H9 (cell line): ENCODE measurements around the gene ING5. TPM values are rescaled to one million over a fixed set of nuclear protein-coding genes. Genes with fewer than 3 reads are reported as not detected.

Experiments used
- DNase-seq: peaks from one replicate; pipeline ENCODE4 v3.0.0-alpha.2; 2017
- H2AFZ ChIP-seq: one replicate; pipeline ENCODE4 v1.6.1; 2013; ENCODE audit warnings: mild to moderate bottlenecking, low read length, control low read depth, moderate library complexity
- H2AK5ac ChIP-seq: 2 replicates; pipeline ENCODE4 v1.6.1; 2013; ENCODE audit warnings: low read length, control low read depth, mixed read lengths; ENCODE audit not compliant: insufficient read length
- H2BK120ac ChIP-seq: one replicate; pipeline ENCODE4 v1.6.1; 2013; ENCODE audit warnings: low read depth, mild to moderate bottlenecking, low read length, control low read depth, inconsistent platforms; ENCODE audit not compliant: poor library complexity, severe bottlenecking
- H2BK12ac ChIP-seq: 2 replicates; pipeline ENCODE4 v1.6.1; 2013; ENCODE audit warnings: low read length, control low read depth, mixed read lengths, low read depth; ENCODE audit not compliant: insufficient read length
- H2BK15ac ChIP-seq: 2 replicates; pipeline ENCODE4 v1.6.1; 2013; ENCODE audit warnings: low read depth, low read length, control low read depth
- H2BK20ac ChIP-seq: one replicate; pipeline ENCODE4 v1.6.1; 2013; ENCODE audit warnings: low read depth, mild to moderate bottlenecking, low read length, control low read depth, inconsistent platforms; ENCODE audit not compliant: poor library complexity, severe bottlenecking
- H2BK5ac ChIP-seq: 2 replicates; pipeline ENCODE4 v1.6.1; 2013; ENCODE audit warnings: low read length, control low read depth, mixed read lengths; ENCODE audit not compliant: insufficient read length
- H3K14ac ChIP-seq: 2 replicates; pipeline ENCODE4 v1.6.1; 2013; ENCODE audit warnings: low read length, control low read depth; ENCODE audit not compliant: insufficient read depth
- H3K18ac ChIP-seq: 2 replicates; pipeline ENCODE4 v1.6.1; 2013; ENCODE audit warnings: low read depth, mild to moderate bottlenecking, mixed read lengths, low read length, control low read depth; ENCODE audit not compliant: insufficient read length
- H3K23ac ChIP-seq: 2 replicates; pipeline ENCODE4 v1.6.1; 2013; ENCODE audit warnings: low read length, control low read depth, mixed read lengths, low read depth; ENCODE audit not compliant: insufficient read length
- H3K23me2 ChIP-seq: 2 replicates; pipeline ENCODE4 v1.6.1; 2013; ENCODE audit warnings: low read depth, mild to moderate bottlenecking, mixed read lengths, low read length, control low read depth; ENCODE audit not compliant: insufficient read length, poor library complexity, severe bottlenecking
- H3K27ac ChIP-seq: 2 replicates; pipeline ENCODE4 v1.5.1; 2013; ENCODE audit warnings: low read length, control low read depth, mixed read lengths, low read depth; ENCODE audit not compliant: insufficient read length
- H3K27me3 ChIP-seq: 2 replicates; pipeline ENCODE4 v1.6.1; 2013; ENCODE audit warnings: low read length, control low read depth, inconsistent platforms; ENCODE audit not compliant: insufficient read depth
- H3K4ac ChIP-seq: 2 replicates; pipeline ENCODE4 v1.6.1; 2013; ENCODE audit warnings: low read depth, mild to moderate bottlenecking, control low read depth, inconsistent platforms, low read length, moderate library complexity
- H3K4me1 ChIP-seq: 2 replicates; pipeline ENCODE4 v1.6.1; 2013; ENCODE audit warnings: low read length, control low read depth, inconsistent platforms; ENCODE audit not compliant: insufficient read depth
- H3K4me2 ChIP-seq: 2 replicates; pipeline ENCODE4 v1.6.1; 2013; ENCODE audit warnings: low read length, control low read depth, mixed read lengths; ENCODE audit not compliant: insufficient read length, insufficient read depth
- H3K56ac ChIP-seq: 2 replicates; pipeline ENCODE4 v1.6.1; 2013; ENCODE audit warnings: low read depth, mild to moderate bottlenecking, mixed read lengths, low read length, control low read depth; ENCODE audit not compliant: insufficient read length
- H3K79me1 ChIP-seq: 2 replicates; pipeline ENCODE4 v1.6.1; 2013; ENCODE audit warnings: low read depth, mild to moderate bottlenecking, moderate library complexity, low read length, control low read depth, inconsistent platforms; ENCODE audit not compliant: insufficient read depth, poor library complexity, severe bottlenecking
- H3K79me2 ChIP-seq: 2 replicates; pipeline ENCODE4 v1.6.1; 2013; ENCODE audit warnings: low read length, control low read depth, inconsistent platforms; ENCODE audit not compliant: insufficient read depth
- H3K9ac ChIP-seq: 2 replicates; pipeline ENCODE4 v1.6.1; 2013; ENCODE audit warnings: low read length, control low read depth, mixed read lengths; ENCODE audit not compliant: insufficient read length; ENCODE audit errors: extremely low read depth
- H3K9me3 ChIP-seq: one replicate; pipeline ENCODE4 v1.6.1; 2013; ENCODE audit warnings: low read depth, low read length, inconsistent platforms; ENCODE audit not compliant: control insufficient read depth
- H3T11ph ChIP-seq: one replicate; pipeline ENCODE4 v1.6.1; 2013; ENCODE audit warnings: mild to moderate bottlenecking, low read length, control low read depth, inconsistent platforms
- H4K20me1 ChIP-seq: one replicate; pipeline ENCODE4 v1.6.1; 2013; ENCODE audit not compliant: control insufficient read depth, insufficient read length, insufficient read depth
- H4K5ac ChIP-seq: 2 replicates; pipeline ENCODE4 v1.6.1; 2013; ENCODE audit warnings: low read depth, mild to moderate bottlenecking, mixed read lengths, low read length, control low read depth; ENCODE audit not compliant: insufficient read length
- H4K8ac ChIP-seq: replicated peaks from 2 replicates; pipeline ENCODE4 v1.6.1; 2013; ENCODE audit warnings: low read length, control low read depth, mixed read lengths, low read depth; ENCODE audit not compliant: insufficient read length
- H4K91ac ChIP-seq: 2 replicates; pipeline ENCODE4 v1.6.1; 2013; ENCODE audit warnings: low read depth, mild to moderate bottlenecking, moderate library complexity, mixed read lengths, low read length, control low read depth; ENCODE audit not compliant: insufficient read length
- H3K27ac Mint-ChIP-seq, 3 experiments: 2 replicates in 2 of 3; 3 replicates in 1 of 3; pipeline ENCODE4 v1.8.0; 2020 to 2021; ENCODE audit warnings: mixed read lengths in 3 of 3, mild to moderate bottlenecking in 1 of 3, moderate library complexity in 1 of 3
- H3K27me3 Mint-ChIP-seq: 2 replicates; pipeline ENCODE4 v1.8.0; 2021; ENCODE audit warnings: low read depth, mild to moderate bottlenecking, moderate library complexity, mixed read lengths
- H3K36me3 Mint-ChIP-seq, 3 experiments: 2 replicates in 2 of 3; 3 replicates in 1 of 3; pipeline ENCODE4 v1.8.0; 2020 to 2021; ENCODE audit warnings: low read depth in 3 of 3, mixed read lengths in 3 of 3; ENCODE audit not compliant: insufficient read depth in 1 of 3
- H3K4me1 Mint-ChIP-seq, 2 experiments: 2 replicates each; pipeline ENCODE4 v1.8.0; 2020; ENCODE audit warnings: mixed read lengths in 2 of 2
- H3K4me3 Mint-ChIP-seq, 2 experiments: 2 replicates in 1 of 2; 3 replicates in 1 of 2; pipeline ENCODE4 v1.8.0; 2020 to 2021; ENCODE audit warnings: mild to moderate bottlenecking in 2 of 2, mixed read lengths in 2 of 2, moderate library complexity in 1 of 2
- H3K9me3 Mint-ChIP-seq, 2 experiments: 2 replicates in 1 of 2; 3 replicates in 1 of 2; pipeline ENCODE4 v1.8.0; 2020; ENCODE audit warnings: mild to moderate bottlenecking in 2 of 2, mixed read lengths in 2 of 2, moderate library complexity in 1 of 2
- whole genome bisulfite sequencing: extraction: QIAGEN DNeasy Blood & Tissue Kit; methylation state at CpG from one replicate; pipeline ENCODE4 v1.1.7; 2013; ENCODE audit warnings: missing lambda C conversion rate, low lambda C conversion rate, mixed read lengths; ENCODE audit not compliant: insufficient read length; ENCODE audit errors: extremely low coverage; 5-methylcytosine and 5-hydroxymethylcytosine counted together
- total RNA-seq: library from RNA; stranded (reverse); gene quantifications from 2 replicates; pipeline ENCODE4 v1.2.1, GENCODE V29; 2021
- TF ChIP-seq, protein P1 (sequence below): fragments of 200-600 bp; sonication (generic); conservative IDR thresholded peaks from 3 replicates; pipeline ENCODE4 v1.8.0; 2021; ENCODE audit warnings: antibody characterized with exemption, mild to moderate bottlenecking

The ING5 gene
- total RNA-seq, 1 experiment from 2014 or later: 66.0 TPM

DNA sequence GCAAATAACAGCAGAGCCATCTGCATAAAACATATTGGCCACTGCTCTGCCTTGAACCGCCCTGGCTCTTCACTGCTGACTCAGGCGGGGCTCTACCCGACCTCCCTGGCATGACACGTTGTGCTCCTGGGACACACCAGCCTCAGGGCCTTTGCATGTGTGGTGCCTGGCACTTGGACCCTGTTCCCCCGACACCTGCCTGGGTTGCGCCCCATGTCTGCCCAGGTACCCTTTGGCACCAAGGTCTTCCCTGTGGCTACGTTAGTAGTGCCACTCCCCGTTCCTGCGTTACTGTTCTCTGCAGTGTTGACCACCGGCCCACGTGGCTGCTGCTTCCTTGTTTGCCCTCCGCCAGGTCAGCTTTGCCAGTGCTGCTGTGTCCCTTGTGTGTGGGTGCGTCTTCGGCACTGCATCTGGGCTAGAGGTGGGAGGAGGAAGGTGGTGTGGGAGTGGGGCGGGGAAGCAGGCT lies 44.0 kb upstream of the ING5 start:
- H4K8ac ChIP-seq: no peak overlapping the region

More for the DNA sequence above, 44.0 kb upstream of the ING5 start:
- no peak overlapping the region for H4K5ac ChIP-seq
- Mint-ChIP-seq H3K27ac (peak overlapping the region in 1 of 3 experiments; percentile 83; a peak in 1 of 7 replicates), H3K4me1 (no peaks in the 10 kb centered on the region), H3K36me3 (peaks cover 30 to 80% (median 76%) of the 10 kb centered on the region in 3 experiments; a peak in 6 of 7 replicates), H3K27me3 (no peaks in the 10 kb centered on the region; the same call in 1 of the 2 replicates), H3K9me3 (no peaks in the 10 kb centered on the region), H3K4me3 (no peak overlapping the region)
- no peak overlapping the region for H2BK20ac ChIP-seq
- no peaks in the 10 kb centered on the region for H3K79me2 ChIP-seq
- no peak overlapping the region for H3K23ac ChIP-seq
- no CpG with 5 or more reads among the region's 15 CpGs for WGBS
- H3K27ac ChIP-seq: no peak overlapping the region
- no peak overlapping the region for H3K56ac ChIP-seq
- H3K4me2 ChIP-seq: no peak overlapping the region
- H3K79me1 ChIP-seq: no peaks in the 10 kb centered on the region
- H3T11ph ChIP-seq: no peak overlapping the region
- no peak overlapping the region for H3K14ac ChIP-seq
- H3K4me1 ChIP-seq: no peaks in the 10 kb centered on the region
- no peak overlapping the region for H3K9ac ChIP-seq
- no peak overlapping the region for H2BK15ac ChIP-seq
- no peak for DNase-seq
- no peak overlapping the region for H2BK120ac ChIP-seq
- H2AK5ac ChIP-seq: no peak overlapping the region
- H2BK5ac ChIP-seq: no peak overlapping the region
- no peak overlapping the region for H3K4ac ChIP-seq
- TF ChIP-seq, protein P1, sequence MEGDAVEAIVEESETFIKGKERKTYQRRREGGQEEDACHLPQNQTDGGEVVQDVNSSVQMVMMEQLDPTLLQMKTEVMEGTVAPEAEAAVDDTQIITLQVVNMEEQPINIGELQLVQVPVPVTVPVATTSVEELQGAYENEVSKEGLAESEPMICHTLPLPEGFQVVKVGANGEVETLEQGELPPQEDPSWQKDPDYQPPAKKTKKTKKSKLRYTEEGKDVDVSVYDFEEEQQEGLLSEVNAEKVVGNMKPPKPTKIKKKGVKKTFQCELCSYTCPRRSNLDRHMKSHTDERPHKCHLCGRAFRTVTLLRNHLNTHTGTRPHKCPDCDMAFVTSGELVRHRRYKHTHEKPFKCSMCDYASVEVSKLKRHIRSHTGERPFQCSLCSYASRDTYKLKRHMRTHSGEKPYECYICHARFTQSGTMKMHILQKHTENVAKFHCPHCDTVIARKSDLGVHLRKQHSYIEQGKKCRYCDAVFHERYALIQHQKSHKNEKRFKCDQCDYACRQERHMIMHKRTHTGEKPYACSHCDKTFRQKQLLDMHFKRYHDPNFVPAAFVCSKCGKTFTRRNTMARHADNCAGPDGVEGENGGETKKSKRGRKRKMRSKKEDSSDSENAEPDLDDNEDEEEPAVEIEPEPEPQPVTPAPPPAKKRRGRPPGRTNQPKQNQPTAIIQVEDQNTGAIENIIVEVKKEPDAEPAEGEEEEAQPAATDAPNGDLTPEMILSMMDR: no peak
- no peak overlapping the region for H2AFZ ChIP-seq
- H4K20me1 ChIP-seq: no peaks in the 10 kb centered on the region
- H2BK12ac ChIP-seq: no peak overlapping the region
- no peak overlapping the region for H4K91ac ChIP-seq
- H3K23me2 ChIP-seq: no peaks in the 10 kb centered on the region
- H3K27me3 ChIP-seq: no peaks in the 10 kb centered on the region
- H3K9me3 ChIP-seq: no peaks in the 10 kb centered on the region
- H3K18ac ChIP-seq: no peak overlapping the region
